GM21786 (cell line): Measurements from ENCODE around the gene SETD1B.
"Not testable (repeated sequence)": the region's sequence is repeated elsewhere in the genome, so short reads cannot be mapped to it uniquely, and the experiment has no call there.

Experiments used
- ATAC-seq: cut with Tn5 transposase; IDR thresholded peaks from one replicate; pipeline ENCODE4 v1.9.1; 2021; ENCODE audit not compliant: unreplicated experiment

The SETD1B gene

GRCh38 chr12:121845701-121846100, 41.9 kb downstream of the SETD1B start:
- ATAC-seq: no peak

DNA sequence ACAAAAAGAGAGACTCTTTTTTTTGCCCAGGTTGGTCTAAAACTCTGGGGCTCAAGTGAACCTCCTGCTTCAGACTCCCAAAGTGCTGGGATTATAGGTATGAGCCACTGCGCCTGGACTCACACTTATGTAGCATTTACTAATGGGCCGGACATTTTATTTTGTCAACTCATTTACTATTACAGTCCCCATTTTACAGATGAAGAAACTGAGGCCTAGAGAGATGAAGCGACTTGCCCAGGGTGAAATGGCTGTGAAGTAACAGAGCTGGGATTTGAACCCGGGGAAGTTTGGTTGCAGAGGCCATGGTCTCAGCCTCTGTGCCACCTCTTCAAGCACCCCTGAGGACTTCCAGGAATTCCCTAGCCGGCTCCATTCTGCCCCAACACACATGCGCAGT, 45.4 kb downstream of the SETD1B start:
- ATAC-seq: no peak

GRCh38 chr12:121849665-121850064, 45.9 kb downstream of the SETD1B start:
- ATAC-seq: no peak

DNA sequence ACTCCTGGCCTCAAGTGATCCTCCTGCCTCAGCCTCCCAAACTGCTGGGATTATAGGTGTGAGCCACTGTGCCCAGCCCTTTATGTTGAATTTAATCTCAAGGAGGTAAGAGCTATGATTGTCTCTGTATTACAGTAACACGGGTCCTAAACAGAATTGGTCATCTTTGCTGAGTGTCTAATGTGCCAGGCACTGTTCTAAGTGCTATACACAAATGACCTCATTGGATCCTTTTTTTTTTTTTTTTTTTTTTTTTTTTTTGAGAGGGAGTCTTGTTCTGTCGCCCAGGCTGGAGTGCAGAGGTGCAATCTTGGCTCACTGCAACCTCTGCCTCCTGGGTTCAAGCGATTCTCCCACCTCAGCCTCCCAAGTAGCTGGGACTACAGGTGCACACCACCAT, 48.6 kb downstream of the SETD1B start:
- ATAC-seq: not testable (repeated sequence)

DNA sequence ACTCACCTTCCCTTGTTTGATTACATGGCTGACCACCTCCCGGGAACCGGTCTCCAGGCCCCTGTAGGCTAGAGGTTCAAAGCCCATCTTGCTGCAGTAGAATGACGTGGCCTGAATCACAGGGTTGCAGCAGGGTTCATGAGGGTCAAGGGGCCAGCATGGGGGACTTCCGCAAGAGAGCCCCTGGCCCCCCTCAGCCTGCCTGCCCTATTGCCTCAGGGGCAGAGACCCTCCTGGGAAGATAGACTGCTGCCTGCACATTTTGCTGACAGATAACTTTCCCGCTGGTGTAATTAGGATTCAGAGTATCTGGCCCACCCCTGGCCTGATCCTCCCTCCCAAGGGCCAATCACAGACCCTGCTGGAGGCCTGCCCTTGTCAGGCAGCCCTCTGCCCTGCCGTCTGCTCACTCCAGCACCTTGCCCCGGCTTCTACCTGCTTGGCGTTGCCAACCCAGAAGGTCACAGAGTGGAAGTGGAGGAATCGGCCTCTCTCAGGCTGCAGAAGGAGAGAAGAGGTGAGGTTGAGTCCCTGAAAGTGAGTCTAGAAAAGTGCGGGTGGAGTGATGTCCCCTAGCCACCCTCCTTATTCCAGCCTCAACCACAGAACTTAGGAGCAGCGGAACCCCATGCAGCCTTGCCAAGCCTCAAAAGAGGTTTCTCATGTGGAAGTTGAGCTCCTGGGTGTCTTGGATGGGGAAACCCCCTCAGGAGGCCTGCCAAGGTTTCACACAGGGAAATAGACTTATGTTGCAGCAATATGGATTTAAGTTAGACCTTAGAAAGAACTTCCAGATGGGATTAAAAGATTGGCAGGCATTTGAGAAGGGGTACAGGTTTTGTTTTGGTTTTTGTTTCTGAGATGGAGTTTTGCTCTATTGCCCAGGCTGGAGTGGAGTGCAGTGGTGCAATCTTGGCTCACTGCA, 53.8 kb downstream of the SETD1B start:
- no peak for ATAC-seq

DNA sequence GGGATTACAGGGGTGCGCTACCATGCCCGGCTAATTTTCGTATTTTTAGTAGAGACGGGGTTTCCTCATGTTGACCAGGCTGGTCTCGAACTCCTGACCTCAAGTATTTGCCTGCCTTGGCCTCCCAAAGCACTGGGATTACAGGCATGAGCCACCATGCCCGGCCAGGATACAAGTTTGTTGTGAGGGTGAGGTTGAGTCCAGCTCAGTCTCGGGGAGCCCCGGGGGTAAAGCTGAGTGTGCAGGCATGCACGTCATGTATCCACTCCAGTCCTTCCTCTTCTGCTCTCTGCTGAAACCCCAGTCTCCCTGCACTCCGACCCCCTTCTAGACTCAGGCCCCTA, 54.5 kb downstream of the SETD1B start:
- ATAC-seq: no peak

- ATAC-seq: no peak
These were observed 55.1 kb downstream of the SETD1B start, which contains the start of gene HPD for GRCh38 chr12:121858662-121859572. HPD (minus strand) TSS chr12:121858859; CDS start chr12:121858823, 36 bp downstream.

- ATAC-seq: no peak
These were observed 56.4 kb downstream of the SETD1B start for GRCh38 chr12:121860257-121860656.

DNA sequence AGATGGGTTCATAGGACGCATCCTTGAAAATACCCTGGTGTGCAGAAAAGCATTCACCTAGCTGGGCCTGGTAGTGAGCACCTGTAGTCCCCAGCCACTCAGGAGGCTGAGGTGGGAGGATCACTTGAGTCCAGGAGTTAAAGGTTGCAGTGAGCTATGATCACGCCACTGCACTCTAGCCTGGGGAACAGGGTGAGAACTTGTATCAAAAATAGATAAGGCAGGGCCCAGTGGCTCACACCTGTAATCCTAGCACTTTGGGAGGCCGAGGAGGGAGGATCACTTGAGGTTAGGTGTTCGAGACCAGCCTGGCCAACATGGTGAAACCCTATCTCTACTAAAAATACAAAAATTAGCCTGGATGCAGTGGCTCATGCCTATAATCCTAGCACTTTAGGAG, 56.9 kb downstream of the SETD1B start:
- ATAC-seq: not testable (repeated sequence)

GRCh38 chr12:121861636-121862254, 57.9 kb downstream of the SETD1B start:
- ATAC-seq: no peak

GRCh38 chr12:121866331-121866730, 62.5 kb downstream of the SETD1B start:
- ATAC-seq: no peak

- ATAC-seq: not testable (repeated sequence)
These were observed 65.4 kb downstream of the SETD1B start for GRCh38 chr12:121869229-121869628.

DNA sequence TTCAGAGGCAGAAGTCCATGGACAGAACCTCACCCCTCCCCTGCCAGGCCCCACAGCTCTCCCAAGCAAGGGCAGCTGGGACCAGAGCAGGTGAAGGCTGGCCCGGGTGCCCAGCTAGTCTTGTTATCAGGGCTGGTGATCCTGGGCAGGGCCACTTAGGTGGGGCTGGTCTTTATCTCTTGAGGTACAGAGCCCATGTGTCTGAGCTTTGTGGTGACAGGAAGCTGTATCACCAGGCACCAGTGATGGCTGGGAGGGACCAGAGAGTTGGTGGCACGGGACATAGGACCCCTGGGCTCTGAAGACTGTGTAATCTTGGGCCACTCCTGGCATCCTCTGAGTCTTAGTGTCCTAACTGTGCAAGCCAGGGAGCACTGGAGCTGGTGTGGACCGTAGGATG, 67.7 kb downstream of the SETD1B start:
- no peak for ATAC-seq

DNA sequence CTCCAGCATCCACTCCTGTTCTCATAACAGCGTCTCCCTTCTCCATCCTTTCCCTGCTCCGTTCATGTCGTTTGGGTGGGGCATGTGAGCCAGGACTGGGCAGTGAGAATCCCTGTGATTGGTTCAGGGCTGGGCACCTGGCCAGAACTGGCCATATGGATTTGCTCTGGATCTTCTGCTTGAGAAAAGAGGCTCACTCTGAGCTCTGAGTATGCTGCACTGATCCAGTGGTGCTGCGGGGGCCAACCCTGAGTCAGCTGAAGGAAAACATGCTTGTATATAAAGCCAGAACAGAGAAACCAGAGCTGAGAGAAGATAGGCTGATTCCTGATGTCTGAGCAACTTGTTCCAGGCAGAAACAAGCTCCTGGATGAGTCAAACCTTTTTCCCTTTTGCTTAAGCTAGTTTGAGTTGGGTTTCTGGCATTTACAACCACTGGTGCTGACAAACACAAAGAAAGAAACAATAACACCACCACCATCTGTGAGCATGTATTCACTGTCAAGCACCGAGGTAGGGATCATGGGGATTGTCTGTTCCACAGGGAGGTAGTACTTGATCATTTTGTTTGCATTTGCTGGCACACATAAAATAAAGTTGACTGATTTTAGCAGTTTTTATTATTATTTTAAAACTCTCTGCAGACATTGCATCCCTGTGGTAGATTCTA, 68.9 kb downstream of the SETD1B start:
- ATAC-seq: no peak

DNA sequence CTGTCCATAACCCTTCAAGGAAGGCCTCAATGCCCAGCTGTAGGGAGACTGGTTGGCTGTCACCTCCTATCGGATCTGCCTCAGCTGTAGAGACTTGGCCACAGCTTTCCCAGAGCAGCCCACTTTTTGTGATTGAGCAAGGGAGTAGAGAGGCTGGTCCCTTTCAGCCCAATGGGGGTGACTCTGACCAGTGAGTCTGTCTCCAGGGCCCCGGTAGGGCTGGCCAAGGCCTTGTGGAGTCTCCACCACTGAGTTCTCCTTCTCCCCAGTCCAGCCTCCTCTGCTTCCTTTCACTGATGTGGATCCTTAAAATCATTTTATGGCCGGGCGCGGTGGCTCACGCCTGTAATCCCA, 69.4 kb downstream of the SETD1B start:
- ATAC-seq: no peak

DNA sequence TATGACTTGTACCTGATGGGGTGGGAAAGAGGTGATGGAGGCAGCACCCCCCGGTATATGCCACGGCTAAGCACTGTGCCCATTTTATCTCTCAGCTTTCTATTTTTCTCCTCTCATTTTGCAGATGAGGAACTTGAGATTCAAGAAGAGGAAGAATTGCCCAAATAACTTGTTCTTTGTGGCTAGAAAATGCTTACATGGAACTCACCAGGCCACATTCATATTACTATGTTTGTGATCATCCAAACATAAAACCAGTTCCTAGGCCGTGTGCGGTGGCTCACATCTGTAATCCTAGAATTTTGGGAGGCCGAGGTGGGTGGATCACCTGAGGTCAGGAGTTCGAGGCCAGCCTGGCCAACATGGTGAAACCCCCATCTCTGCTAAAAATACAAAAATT, 70.3 kb downstream of the SETD1B start:
- ATAC-seq: no peak

- no peak for ATAC-seq
These were observed 71.8 kb downstream of the SETD1B start for GRCh38 chr12:121875582-121875981.

- not testable (repeated sequence) for ATAC-seq
These were observed 72.3 kb downstream of the SETD1B start for GRCh38 chr12:121876080-121876447.
